Stimulated activated CD4-positive, alpha-beta T cell treated with anti-CD3 and anti-CD28 coated beads, Interleukin-1b, Interleukin-23, amount 100 ng/mL, for 48 hours (primary cell): ENCODE data around the gene SLC25A39.

Source experiments
- DNase-seq: peaks from one replicate; pipeline ENCODE4 v3.0.0-alpha.2; 2020

SLC25A39 gene

GRCh38 chr17:44272321-44272951, 52.2 kb downstream of the SLC25A39 start:
- DNase-seq: no peak
